Fibroblast of skin of abdomen (primary cell): ENCODE measurements around the gene TBC1D30.
A peak's percentile ranks its signal among the peaks of the same experiment; 100 is the strongest.
"Not testable (repeated sequence)": the region's sequence is repeated elsewhere in the genome, so short reads cannot be mapped to it uniquely, and the experiment has no call there.

Experiments used
- DNase-seq: peaks from one replicate; pipeline ENCODE4 v3.0.0-alpha.2; 2013

TBC1D30 gene

DNA sequence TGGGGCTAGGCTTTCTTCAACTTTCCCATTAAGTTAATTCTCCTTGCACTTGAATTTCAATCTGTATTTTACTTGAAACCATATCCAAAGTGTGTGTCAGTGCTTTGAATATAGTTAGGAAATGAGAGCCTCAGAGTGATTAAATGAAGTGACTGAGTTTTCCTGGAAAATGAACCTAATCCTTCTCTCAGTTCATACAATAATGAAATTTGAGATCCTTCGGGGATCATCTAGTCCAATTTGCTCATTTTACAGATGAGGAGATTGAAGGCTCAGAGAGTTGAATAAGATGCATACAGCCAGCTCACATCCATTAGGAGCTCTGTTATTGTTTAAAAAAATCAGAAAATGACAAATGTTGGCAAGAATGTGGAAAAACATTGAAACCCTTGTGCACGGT is 18.3 kb upstream of the TBC1D30 start:
- DNase-seq = no peak

DNA sequence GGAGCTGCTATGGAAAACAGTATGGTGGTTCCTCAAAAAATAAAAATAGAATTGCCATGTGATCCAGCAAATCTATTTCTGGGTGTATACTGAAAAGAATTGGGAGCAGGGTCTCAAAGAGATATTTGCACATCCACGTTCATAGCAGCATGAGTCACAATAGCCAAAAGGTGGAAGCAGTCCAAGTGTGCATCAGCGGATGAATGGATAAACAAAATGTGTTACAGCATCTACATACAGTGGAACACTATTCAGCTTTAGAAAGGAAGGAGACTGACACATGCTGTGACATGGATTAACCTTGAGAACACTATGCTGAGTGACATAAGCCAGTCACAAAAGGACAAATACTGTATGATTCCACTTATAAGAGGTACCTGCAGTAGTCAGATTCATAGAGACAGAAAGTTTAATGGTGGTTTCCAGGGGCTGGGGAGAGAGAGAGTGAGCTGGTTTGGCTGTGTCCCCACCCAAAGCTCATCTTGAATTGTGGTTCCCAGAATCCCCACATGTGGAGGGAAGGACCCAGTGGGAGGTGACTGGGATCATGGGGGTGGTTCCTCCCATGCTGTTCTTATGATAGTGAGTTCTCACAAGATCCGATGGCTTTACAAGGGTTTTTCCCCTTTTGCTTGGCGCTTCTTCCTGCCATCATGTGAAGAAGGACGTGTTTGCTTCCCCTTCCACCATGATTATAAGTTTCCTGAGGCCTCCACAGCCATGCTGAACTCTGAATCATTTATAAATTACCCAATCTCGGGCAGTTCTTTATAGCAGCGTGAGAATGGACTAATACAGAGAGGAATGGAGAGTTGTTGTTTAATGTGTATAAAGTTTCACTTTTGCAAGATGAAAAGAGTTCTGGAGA is 17.6 kb upstream of the TBC1D30 start:
- peak; percentile 64 for DNase-seq

DNA sequence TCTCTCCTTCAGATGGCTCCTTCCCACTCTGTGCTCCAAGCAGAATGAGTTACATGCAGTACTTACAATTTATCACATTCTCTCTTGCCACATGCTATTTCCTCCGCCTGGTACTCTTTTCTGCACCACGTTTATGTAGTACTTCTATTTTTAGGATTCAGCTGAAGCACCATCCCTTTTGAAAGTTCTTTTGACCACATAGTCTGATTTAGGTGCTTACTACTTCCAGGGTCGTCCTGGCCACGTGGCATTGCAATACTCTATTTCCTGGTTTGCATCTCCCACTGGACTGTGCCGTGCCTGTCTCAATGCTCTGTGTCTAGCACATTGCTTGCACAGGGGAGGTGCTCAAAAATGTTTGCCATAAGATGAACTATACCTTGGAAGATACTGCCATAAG is 16.3 kb upstream of the TBC1D30 start:
- no peak for DNase-seq

DNA sequence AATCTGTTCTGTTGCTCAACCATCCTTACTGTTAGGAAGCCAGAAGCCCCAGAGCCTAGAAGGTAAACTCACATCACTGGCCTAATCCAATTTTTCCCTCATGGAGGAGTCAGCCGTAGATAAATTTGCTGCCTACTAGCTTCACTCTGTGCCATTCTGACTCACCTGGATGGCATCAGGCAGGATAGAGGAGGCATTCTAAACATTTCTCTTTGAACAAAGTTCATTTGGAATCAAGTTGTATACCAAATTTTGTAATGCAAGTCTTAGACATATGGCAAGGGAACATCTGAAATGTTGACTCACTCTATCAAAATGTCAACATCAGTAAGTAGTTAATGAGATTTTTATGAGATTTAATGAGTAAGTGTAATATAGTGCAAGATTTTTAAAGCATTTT is 13.6 kb upstream of the TBC1D30 start:
- peak; percentile 29 for DNase-seq

DNA sequence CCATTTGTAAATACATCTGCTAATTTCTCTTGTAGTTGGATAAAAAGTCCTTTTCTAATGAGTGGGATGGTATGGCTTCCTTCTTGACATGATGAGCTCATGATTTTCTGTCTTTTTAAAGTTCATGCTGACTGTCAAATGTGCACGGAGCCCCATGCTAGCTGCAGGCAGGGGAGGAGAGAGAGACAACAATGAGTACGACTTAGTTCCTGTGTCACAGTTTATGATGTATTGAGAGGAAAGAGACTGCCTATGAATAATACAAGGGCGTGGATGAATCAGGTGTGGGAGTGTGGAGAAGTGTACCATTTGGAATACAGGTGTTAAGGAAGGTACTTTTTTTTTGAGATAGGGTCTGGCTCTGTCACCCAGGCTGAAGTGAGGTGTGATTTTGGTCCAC is 10.7 kb upstream of the TBC1D30 start:
- DNase-seq = no peak

DNA sequence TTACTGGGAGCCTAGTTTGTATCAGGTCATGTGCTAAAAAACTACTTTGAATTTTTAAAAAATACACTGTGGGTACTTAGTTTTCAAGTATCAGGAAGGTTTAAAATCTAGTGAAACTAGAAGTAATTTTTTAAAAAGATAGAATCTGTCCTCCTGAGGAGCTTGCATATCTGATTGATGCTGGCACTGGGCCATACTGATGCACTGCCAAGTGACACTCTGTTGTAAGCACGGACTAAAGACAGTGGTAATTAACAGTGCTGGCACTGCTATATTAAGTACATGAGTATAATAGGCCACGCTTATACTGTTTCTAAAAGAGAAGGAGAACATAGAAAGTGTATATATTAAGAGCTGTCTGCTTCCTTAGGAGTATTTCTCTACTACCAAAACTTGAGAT is 10.0 kb upstream of the TBC1D30 start:
- DNase-seq = no peak

DNA sequence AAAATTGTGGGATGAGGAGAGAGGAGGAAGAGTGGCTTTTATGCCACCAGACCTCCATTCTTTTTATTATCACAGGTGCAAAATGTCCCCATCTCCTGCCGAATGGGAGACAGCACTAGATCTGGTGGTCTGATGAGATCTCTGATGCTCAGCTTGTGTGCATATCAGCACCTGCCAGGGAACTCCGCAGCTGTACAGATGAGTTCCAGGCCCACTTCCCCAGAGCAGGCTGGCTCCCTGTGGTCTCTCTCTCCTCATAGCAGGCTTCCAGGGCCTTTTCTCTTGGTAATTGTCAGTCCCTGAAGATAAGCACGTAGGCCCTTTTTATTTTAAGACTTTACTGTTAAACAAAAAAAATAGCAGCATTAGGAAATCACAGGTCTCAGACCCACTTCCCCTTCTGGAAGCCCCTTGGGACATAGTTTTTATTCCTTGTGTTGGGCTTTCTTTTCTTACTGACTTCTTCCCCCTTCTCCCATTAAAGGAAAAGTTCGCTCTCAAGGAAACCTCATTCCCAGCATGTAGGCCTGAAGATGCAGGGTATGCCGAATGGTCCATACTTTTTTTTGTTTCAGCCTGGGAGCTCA is 4.5 kb upstream of the TBC1D30 start:
- no peak for DNase-seq

DNA sequence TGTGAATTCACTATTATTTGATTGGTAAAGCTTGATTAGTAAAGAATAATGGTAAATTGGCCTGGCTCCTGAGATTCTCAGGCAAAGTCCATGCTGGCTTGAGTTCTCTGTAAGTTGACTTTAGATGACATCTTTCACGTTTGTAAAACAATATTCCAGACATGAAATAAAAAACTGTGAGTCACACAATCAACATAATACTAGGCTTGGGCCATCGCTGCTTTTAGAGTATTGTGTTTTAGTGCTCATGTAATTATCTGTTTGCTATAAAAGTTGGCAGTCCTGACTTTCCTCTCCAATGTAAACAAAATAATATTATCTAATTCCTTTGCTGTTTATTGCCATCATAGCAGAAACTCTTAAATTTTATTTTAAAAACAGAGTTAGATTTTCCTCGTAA is 3.9 kb upstream of the TBC1D30 start:
- no peak for DNase-seq

DNA sequence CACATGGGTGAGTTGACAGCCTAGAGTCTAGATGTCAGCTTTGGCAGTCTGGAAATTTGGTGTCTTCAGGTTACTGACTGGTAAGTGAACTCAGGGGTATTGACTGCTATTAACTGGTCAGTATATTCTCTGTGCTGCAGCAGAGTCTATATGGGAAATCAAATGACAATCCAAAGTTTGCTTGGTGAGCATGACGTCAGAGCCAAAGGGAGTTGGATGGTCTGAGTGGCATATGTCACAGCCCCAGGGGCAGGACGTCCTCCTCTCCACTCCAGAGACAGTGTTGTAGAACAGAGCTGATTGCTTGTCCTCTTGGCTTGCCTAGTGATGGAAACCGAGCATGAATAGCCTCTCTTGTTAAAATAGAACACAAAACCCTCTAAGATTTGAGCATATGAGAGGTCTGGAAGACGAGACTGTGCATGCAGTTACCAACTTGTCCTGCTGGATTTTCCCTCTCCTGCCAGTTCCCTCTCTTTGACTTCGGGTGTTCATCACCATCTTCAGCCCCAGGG is 3.3 kb upstream of the TBC1D30 start:
- no peak for DNase-seq

DNA sequence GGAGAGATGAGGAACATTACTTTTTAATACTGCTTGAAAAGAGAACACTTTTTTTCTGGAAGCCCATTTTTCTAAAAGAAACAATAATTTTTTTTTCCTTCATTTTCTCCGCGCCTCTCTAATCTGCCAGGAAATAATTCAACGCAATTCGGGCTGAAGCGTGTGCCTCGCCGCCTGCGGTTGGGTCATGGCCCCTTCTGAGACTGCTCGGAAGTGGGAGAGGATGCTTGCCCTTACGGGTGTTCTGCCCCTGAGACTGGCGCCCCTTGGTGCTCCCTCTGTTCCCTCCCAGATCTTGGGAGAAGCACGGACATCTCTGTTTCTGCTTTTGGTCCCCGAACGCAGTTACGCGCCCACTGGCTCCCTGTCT is 332 bp upstream of the TBC1D30 start:
- DNase-seq = no peak

DNA sequence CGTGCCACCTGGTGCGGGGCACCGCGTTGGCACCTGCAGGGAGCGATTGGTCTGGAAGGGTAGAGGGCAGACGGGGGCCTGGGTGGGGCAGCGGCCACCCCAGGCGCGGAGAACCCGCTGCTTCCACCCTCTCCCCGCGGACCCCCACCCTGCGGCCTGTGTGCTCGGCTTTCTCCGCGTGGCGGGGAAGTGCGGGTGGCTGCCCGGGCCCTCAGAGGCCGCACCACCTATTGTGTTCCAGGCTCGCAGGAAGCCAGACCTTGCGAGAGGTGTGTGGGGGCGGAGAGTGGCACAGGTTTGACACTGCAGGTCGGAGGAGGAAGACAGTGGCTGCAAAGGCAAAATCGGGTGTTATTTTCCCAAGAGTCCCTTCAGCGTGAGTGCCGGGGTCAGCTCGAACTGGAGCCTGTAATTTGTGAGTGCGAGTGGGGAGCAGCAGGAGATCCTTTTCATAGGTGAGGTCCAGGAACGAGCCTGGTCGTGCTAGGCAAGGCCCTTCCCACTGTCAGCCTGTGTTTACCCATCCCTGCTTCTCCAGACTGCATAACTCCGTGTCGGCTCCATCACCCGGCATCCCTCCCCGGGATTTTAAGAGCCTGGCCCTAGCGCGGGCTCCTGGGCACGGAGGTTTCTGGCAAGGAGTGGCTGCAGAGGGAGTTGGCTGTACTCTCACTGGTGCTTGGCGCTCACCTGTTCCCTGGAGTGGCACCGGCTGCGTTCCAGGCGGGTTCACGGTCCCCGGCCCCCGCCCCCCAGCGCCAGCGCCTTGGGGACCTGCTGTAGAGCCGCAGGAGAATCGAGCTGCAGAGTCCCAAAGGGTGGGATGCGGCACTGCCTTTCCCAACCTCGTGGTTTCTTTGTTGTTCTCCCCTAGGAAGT is 935 bp downstream of the TBC1D30 start:
- no peak for DNase-seq

DNA sequence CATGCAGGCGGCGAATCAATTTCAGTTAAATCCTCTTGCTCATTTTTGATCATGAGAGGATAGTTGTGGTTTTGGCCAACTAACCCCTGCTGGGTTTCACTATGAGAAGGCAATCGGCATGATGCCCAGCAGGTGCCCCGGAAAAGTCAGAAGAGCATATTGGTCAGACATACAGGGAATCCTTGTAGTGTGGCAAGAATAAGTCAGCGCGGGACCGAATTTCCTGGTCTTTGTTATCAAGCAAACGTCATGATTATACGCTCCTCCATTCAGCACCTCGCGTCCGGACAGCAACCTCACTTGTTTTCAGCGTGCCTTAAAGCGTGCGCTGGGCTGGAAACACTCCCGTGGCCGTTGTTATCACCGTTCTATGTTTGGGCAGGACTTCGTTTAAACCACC is 1.8 kb downstream of the TBC1D30 start:
- DNase-seq = peak; percentile 48

DNA sequence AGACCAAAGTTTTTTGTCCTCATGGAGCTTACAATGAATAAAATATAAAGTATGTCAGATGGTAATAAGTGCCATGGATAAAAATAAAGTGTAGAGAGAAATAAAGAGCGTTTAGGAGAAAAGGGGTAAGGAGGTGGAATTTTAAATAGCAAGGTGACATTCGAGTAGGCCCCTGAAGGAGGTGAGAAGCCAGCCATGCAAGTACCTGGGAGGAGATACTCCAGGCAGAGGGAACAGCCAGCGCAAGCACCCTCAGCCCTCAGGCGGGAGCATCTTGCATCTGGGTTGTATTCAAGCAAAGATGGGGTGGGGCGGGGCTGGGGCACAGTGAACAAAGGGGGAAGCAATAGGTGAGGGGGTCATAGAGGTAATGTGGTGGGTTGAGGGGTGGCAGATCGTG is 4.3 kb downstream of the TBC1D30 start:
- DNase-seq = no peak

DNA sequence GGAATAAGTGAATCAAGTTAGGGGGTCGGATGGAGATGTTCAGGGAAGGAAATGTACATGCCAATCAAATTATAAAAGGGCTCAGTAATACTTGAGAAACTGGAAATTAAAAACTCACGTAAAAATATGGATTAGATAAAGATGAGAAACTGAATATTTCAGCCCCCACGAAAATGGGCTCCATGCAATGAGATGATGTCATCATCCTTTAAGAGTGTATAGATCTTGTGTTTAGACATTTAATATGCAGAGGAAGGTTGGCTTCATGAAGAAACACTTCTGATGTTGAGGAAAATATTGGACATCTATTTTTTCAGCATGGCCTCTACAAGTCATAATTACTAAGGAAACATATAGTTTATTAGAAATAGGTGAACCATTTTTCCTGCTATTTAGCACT is 9.5 kb downstream of the TBC1D30 start:
- DNase-seq = no peak

DNA sequence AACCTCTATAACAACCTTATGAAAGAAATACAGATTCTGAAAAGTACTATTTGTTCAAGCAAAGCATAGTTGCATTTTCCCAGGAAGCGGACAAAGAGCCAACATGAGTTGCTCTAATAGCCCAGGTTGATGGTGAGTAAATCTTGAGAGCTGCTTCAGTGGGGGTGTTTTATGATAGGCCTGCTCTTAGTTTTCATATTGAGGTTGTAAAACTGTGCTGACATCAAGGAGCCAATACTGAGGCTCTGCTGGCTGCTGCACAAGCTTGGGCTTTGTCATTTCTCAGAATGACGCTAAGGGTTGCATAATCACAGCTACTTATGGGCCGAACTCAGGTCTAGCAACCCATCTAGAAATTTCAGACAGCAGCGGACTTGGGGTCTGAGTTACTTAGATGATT is 11.5 kb downstream of the TBC1D30 start:
- no peak for DNase-seq

DNA sequence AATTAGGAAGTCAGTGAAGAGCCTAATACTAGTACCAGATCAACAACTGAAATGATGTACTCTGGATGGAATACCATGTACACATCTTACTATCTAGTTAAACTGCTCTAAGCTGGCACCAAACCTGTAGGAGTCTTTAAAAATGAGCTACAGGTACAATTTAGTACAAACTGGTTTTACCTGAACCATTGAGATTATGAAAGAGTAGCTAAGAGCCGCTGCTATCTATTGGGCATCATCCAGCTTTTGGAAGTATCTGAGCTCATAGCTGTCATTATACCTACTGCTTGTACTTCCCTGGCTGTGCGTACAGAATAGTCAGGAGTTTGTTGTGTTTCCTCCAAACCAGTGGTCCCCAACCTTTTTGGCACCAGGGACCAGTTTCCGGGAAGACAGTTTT is 12.4 kb downstream of the TBC1D30 start:
- DNase-seq = no peak

DNA sequence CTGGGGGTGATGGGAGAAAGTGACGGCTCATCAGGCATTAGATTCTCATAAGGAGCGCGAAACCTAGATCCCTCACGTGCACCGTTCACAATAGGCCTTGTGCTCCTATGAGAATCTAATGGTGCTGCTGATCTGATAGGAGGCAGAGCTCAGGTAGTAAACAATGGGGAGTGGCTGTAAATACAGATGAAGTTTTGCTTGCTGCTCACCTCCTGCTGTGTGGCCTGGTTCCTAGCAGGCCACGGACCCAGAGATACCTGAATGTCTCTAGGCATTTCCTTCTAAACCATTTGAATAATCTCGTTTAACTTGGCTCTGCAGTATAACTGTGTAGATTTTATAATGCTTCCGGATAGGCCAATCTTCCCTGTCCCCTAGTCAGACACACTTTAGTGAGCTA is 13.0 kb downstream of the TBC1D30 start:
- no peak for DNase-seq

DNA sequence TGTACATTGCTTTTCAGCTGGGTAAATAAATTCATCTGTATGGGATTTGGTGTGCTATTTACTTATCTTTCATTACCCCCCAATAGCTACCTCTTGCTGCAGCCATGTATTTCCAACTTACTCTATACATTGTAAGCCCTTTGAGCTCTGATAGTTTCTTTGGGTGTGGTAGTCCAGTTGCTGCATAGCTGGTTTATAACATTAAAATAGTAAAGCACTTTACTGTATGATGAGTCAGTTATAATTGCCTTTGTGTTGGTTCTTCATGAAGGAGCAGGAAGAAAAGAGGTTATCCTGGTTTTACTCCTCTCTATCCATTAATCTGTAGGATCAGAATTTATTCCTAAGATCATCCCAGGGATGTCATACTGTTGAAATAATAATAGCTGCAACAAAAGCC is 15.7 kb downstream of the TBC1D30 start:
- no peak for DNase-seq

DNA sequence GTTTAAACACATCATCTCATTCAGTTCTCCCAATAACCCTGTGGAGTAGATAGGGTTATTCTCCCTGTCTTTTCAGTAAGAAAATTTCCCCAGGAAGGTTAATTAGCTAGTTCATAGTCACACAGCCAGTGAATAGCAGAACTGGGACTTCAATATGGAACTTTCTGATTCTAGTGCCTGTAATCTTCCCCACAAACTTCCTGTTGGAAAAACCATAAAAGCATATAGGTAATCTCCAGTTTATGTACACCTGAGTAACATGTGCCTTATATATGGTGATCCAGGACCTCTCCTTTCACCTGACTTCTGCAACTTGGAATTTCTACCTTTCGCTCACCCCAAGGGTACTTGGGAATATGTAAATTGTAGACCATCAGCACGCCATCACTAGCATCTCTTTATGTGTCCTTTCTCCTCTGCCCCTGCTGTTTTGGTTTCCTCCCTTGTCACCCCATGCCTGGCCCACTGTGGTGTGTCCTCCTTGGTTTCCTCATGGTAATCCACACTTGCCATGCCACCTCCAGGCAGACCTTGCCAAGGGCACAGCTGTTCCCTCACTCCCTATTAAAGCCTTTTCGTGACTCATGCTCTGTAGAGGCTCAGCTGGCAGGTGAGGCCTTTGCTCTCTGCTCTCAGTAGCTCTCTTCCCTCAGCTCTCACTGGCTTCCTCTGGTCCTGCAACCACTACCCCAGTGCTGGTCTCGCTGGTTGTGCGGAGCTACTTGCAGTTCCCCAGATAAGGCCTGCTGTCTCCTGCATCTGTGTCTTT is 16.7 kb downstream of the TBC1D30 start:
- DNase-seq = no peak

DNA sequence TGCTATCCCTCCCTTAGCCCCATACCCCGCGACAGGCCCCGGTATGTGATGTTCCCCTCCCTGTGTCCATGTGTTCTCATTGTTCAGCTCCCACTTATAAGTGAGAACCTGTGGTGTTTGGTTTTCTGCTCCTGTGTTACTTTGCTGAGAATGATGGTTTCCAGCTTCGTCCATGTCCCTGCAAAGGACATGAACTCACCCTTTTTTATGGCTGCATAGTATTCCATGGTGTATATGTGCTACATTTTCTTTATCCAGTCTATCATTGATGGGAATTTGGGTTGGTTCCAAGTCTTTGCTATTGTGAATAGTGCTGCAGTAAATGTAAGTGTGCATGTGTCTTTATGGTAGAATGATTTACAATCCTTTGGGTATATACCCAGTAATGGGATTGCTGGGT is 24.0 kb downstream of the TBC1D30 start:
- not testable (repeated sequence) for DNase-seq

DNA sequence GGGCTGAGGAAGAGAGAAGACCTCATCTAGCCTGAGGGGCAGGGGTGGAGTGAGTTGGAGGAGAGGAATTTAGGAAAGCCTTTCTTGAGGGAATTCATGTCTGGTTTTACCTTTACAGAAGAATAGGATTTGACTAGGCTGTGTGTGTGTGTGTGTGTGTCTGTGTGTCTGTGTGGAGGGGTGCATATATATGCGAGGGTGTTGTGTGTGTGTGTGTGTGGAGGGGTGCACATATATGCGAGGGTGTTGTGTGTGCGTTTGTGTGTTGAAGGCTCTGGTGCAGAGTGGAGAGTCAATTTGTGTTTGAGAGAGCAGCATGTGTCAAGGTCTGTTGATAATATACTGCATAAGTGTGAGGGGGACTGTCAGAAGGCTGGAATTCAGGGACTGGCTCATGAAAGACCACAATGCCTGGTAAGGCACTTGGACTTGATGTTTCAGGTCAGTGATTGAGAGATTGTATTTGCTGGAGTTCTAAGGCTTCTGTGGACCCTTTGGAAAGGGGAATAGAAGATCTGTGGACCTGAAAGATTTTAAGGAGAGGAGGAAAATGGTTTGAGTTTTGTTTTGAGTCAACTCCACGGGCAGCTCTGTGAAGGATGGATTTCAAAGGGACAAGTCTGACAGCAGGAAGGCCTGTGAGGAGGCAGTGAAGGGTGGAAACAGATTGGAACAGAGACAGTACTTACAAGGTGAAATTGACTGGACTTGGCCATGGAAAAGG is 34.6 kb downstream of the TBC1D30 start:
- DNase-seq = no peak

DNA sequence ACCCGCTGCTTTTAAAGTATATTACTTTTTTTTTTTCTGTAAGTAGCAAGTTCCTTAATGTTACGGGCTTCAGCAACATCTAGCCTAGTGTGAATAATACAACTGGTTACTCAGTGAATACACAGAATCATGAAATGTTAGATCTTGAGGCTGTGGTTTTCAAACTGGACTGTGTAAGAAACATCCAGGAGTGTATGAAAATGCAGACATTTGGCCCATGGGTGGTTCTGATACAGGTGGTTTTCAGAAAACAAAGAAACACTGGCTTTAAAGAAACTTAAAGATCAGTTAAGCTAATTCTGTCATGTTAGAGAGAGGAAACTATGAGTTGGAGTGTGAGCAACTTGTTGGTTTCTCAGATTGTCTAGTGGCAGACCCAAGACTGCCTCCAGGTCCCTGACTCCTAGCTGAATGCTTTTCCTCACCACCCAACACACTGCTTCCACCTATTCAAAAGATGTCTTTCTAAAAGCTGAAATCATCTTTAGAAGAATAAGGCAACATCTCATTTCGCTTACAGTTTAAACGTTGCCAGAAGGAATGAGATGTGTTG is 36.1 kb downstream of the TBC1D30 start:
- DNase-seq = no peak
